GM21825 (cell line): ENCODE measurements around the gene PNKP.
A peak's percentile ranks its signal among the peaks of the same experiment; 100 is the strongest.

ENCODE experiments used
- ATAC-seq: cut with Tn5 transposase; IDR thresholded peaks from one replicate; pipeline ENCODE4 v1.9.1; 2021; ENCODE audit warnings: mild to moderate bottlenecking, moderate library complexity; ENCODE audit not compliant: unreplicated experiment

Gene PNKP

DNA sequence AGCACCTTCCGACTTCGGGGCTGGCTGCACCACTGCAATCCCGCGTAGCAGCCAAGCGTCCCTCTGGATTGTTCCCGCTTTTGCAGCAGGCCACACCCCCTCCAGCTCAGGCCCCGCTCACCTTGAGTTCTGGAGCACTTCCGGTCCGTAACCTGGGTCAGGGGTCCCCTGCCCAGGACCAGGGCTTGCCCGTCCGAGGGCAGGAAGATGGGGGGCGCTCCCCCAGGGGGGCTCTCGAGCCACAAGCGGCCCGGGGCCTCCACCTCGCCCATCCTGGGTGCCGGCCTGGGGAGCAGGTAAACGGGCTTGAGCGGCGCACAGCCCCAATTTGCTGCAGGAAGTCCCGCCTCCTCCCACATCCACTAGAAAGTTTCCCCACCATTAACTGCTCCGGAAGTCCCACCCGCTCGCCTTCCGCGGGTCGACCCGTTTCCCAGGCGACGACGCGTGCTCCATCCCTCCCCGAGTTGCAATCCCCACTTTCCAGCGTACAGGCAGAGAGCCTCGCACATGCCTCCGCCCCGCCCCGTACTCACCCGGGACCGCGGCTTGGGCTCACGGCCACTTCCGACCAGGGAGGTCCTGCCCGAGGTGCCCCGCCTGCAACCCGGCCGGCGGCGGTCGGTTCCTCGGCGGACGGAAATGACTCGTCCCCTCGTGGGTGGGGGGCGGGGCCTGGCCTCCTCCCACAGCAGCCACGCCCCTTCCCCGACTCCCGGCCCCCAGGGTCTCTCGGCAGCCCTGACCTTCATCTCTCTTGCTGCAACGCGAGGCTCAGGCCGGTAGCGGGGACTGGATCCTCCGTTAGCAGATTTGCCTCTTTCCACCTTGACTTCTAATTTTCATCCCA lies at the start of gene PNKP:
Gene PNKP, minus strand, starts transcription at position 644 of the 850 bp plus-strand sequence. Its CDS starts 372 bp downstream, at position 272.
- peak; percentile 34 for ATAC-seq

DNA sequence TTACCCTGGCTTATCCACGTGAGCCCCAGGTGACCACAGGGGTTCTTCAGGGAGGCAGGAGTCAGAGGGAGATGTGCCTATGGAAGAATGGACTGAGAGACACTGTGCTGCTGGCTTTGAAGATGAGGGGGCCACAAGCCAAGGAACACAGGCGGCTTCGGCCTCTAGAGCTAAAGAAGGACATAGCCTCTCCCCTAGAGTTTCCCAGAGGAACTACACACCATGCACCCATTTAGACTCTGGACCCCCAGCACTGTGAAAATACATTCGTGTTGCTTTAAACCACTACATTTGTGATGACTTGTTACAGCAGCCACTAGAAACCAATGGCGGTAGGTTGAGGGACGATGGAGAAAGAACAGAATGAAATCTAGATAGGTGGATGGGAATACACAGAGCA lies 47.9 kb upstream of the PNKP start:
- ATAC-seq = no peak

DNA sequence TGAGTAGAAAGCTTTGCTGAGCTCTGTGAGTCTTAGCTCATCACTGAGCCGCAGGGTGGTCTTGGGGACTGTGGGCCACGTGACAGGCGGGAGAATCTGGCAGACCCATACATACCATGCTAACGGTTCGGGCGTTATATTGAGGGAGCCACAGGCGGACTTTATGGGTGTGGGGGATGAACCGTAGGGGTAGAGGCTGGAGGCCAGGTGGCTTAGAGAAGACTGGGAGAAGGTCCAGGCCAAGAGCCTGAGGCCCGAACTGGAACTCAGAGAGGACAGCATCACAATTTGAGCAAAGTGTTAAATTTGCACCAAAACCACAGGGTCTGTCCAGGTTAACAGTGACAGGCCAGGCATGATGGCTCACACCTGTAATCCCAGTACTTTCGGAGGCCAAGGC lies 46.3 kb upstream of the PNKP start:
- no peak for ATAC-seq

DNA sequence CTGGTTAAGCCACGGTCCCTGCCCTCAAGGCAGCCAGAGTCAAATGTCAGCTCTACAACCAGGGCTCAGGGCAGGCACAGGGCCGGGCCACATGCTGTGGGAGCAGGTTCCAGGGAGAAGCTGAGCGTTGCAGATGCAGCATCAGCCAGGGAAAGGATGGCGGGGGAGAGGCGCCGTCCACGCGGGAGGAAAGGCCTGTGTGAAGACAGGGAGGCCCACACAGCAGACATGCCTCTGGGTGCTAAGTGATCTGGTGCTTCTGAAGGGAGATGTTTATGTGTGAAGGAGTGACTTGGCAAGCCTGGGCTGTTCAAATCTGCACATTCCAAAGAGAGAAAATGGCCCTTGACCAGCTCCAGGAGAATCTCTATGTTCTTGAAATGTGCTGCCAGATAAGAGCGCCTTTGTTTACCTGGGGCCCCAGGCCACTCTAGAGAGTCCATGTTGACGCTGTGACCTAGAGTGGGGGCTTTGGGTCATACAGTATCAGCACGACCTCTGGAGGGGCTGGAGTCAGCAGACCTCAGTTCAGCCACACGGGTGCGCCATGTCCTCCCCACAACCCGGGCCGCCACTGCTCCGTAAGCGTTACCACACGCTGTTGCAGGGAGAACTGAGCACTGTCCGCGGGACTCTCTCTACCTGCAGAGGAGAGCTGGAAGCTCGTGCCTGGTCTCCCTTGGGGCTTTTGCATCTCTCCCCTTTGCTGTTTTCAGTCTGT lies 45.7 kb upstream of the PNKP start:
- ATAC-seq = no peak

DNA sequence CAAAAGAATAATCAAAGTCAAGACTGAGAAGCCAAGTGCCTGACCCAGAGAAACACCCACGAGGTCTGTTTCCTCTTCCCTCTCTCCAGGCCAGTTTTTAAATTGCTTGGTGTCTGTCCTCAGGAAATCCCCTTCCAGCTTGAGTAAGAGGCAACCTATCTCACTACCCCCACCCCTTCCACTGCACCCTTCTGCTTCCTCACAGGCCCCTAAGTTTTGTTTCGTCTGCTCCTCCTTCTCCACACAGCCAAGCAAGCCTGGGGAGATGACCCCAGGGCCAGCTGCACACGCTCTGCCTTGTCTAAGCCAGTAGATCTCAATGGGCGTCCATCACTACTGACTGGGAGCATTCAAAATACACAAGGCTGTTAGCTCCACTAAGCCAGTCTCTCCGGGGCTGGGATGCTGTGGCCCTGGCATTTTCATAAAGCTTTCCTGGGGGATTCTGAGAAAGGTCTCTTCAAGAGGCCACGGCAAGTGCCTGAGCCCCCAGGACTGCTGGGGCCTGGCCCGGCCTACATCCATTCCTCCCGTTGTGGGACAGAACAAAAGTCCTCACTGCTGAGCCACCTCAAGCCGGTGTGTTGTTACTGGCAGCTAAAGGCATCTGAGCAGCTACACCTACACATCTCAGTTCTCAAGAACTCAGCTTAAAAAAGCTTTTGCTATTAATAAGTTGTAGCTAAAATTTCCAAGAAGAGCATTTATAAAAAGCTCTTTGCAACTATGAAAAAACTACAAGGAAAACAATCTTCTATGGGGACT lies 44.2 kb upstream of the PNKP start:
- ATAC-seq = peak; percentile 40

DNA sequence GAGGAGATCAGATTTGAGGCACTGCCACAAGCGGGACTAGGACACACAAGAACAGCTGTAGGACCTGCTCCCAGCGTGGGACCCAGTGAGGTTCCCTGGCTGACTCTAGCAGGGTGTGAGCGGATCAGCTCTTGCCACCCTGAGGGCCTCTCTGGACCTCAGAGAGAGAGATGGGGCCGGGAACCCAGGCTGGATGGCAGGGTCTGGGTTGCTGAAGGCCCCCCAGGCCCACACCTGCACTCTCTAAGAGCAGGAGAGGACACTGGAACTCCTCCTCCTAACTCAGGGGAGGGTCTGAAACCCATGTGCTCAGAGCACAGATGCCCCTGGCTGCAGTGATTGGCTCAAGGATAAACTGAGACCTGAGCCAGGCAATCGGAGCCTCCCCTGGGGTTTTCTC lies 42.8 kb upstream of the PNKP start:
- ATAC-seq = no peak

DNA sequence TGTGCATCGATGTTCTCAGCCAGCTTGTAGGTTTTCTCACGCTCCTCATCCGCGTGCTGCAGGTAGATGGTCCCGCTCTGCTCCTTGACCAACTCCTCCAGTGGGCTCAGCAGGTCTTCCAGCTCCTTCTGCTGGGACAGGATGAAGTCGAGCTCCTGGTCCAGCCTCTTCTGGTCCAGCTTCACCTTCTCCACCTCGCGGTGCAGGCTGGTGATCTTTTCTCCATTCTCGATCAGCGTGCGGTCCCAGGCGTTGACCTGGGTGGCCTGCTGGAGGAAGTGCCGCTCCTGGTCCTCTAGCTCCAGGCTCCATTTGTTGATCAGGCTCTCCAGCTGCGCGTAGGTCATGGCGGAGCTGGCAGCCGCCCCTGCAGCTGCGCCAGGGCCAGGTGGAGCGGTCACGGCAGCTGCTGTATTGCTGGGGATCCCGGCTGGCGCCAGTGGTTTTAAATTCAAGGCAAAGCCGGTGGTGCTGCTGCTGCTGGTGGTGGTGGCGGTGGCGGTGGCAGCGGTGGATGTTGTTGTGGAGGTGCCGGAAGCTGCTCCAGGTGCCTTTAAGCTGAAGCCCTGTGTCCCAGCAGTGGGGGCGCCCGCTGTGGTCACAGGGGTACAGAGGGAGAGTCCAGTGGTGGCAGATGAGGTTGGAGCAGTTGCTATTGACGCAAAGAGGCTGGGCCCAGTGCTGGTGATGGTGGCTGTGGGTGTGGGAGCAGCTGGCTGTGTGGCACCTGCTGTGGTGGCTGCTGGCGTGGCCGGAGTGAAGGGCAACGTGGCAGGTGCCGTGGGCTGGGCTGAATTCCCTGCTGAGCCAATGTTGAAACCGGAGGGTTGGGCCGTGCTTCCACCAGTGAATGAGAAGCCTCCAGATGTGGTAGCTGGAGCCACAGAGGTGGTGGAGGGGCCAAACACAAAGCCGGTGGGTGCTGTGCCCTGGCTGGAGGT lies 41.4 kb upstream of the PNKP start:
- no peak for ATAC-seq

DNA sequence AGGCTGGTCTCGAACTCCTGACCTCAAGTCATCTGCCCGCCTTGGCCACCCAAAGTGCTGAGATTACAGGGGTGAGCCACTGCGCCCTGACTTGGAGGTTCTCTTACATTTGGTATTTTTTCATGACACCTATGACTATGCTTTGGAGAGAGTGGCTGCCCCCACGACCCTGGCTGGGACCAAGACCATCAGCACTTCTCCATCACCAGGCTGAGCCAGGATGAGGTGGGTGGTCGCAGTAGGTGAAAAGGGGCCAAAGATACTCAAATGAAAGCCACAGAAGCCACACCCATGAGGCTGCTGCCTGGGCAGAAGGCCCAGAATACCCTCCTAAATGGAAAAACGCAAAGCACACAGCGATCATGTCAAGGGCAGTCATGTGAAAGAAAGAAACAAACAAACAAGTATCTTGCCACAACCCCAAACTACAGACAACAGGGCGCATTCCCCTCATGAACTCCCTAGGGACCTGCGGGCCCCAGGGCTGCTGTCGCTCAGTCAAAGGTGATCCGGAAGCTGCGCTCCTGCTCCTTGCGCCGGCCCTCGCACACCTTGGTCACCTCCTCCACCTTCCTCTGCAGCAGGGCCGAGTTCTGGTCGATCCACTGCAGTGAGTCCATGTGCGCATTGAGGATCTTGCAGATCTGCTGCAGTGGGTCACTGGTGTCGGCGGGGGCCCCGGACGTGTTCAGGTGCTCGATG lies 40.5 kb upstream of the PNKP start:
- ATAC-seq = no peak

DNA sequence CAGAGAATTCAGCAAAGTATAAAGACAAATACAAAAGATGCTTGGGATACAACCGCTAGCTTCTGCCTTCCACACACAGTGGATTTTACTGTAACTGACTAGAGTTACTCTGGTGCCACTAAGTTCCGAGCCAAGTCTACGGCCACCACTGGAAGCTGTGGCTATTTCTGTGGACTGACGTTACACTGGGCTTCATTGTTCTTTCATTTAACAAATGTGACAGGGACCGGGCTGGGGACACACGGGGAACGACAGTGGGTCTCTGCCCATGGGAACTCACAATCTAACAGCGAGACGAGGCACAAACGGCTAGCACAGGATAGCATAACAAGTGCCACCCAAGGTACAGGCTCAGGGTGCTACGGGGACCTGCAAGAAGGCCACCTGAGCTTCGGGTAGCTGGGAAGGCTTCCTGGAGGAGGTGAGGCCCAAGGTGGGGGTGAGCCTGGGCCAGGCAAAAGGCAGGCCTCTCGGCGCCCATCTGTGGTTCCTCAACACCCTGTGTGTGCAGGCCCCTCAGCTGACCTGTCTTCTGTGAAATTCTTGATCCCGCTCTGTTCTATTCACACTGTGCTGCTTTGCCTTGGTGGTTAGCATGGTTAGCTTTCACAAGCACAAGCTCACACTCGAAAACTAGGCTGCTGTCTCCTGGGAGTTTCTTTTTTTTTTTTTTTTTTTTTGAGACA lies 39.6 kb upstream of the PNKP start:
- no peak for ATAC-seq

DNA sequence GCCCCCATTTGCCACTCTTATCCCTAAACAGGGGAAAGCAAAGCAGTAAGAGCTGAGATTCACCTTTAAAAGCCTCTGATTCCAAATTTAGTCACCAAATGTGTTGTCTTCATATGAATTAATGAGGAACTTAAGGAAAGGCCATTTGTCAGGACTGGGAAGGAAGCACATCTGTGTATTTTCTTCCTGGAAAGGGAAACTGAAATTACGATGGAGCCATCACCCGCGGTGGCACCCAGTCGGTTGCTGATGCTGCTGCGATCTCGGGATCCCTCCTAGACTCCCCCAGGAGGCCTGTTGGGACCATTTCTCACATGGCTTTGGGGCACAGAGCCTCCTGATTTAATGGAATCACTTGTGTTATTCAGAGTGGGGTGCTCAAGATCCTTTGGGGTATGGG lies 36.8 kb upstream of the PNKP start:
- no peak for ATAC-seq

DNA sequence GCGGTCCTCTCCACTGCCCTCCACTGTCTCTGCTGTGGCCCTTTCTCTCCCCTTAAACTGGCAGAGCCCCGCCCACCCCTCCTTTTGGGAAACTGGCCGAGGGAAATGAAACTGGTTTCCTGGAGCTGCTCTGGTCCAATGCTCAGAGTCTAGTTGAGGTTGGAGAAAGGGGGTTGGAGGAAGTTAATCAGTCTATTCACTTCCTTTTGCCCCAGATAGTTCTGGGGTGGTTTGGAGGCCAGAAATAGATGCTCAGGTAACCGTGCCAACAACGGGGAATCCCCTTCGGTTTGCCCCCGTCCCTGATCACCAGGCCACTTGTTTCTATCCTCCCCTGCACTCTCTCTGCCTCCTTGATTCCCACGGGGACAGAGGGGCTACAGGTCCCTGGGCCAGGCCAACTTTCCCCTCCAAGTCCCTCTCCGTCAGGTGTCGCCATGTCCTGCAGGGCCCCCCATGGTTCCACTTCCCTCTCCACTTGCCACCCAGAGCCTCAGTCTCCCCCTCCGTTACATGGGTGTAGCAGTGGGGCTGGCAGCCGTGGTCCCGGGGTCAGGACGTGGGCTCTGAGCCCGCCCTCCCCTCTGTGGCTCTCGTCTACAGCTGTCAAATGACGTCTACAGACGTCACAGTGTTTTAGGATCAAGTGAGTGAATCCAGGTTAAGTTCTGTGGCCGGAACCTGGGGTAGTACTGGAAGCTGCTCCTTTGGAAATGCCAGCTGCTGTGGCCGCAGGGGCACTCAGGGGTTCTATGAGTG lies 29.7 kb upstream of the PNKP start, which contains the start of gene IL4I1:
Gene IL4I1, minus strand, starts transcription at position 25 of the 759 bp plus-strand sequence. CDS start 727 bp downstream, outside the sequence.
- peak; percentile 43 for ATAC-seq

DNA sequence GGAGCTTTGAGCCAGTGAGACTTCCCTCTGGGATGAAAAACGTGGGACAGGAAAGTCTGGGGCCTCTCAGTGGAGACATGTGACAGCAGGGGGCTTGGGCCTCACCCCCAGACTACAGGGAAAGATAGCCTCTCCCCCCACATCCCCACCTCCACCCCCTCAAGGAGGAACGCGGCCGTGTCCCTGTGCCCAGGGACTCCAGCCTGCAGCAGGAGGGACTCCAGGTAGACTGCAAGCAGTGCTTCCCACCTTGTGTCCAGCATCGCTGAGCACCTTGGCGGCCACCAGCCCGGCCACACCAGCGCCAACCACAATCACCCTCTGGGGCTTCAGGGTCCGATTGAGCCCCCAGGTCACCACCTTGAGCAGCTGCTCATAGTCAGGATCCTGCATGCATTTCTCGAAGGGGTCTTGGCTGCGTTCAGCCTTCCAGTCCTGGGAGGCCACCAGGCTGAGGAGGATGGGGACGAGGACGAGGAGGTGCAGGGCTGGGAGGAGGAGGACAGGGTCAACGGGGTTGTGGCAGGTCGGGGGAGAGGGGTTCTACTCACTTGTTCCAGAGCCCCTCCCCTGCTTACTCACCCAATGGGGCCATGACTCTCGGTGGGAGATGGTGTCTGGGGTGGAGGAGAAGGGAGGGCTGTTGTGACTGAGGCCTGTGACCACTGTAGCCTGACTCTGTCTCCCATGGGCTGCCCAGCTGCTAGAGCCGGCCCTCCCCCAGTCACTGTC lies 28.4 kb upstream of the PNKP start:
- ATAC-seq = no peak

DNA sequence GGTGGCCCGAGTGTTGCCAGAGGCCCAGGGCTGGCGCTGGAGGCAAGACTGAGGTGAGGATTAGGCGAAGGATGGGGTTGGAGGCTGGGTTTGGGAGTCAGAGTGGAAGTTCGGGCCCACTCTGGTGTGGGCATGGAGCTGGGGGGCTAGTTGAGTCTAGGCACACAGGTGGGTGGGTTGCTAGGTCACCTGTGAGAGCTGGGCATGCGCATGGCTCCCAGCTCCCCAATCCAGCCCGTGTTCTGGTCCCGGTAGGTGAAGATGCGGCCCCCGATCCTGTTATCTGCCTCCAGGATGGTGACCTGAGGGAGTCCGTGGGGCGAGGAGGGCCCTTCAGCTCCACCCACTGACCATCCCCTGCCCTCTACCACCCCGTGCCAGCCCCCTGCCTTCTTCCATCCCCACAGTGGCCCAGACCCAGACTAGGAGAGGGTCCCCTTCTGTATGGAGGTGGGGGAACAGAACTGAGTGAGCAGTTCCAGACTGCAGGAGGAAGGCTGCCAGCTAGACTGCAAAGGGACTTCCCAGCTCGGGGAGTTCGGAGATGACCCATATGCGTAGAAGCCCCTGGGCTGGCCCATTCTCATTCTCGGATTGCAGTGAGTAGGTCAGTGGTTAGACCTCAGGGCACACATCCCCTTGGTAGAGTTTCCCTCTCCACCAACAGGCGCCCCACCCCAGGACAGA lies 27.6 kb upstream of the PNKP start:
- no peak for ATAC-seq

DNA sequence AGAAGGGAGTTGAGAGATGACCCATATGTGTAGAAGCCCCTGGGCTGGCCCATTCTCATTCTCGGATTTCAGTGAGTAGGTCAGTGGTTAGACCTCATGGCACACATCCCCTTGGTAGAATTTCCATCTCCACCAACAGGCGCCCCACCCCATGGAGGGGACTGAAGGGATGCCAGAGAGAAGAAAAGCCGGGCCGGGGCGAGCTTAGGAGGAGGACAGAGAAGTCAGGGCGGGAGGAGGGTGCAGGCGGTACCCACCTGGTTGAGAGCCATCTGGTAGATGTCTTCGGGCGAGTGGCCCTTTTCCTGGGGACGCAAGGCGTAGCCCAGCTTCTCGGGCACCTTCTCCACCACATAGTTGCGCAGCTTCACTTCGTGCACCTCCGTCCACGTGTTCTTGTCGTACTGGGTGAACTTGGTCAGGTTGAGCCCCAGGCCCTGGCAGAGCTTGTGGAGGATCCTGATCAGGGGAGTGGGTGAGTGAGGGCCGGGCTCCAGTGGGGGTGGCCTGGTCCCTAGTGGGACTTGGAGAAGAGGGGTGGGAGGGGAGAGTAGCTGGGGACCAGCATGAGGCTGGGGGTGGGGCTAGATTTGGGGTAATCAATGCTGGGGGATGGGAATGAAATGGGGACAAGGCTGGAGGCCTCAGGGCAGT lies 26.8 kb upstream of the PNKP start:
- no peak for ATAC-seq

DNA sequence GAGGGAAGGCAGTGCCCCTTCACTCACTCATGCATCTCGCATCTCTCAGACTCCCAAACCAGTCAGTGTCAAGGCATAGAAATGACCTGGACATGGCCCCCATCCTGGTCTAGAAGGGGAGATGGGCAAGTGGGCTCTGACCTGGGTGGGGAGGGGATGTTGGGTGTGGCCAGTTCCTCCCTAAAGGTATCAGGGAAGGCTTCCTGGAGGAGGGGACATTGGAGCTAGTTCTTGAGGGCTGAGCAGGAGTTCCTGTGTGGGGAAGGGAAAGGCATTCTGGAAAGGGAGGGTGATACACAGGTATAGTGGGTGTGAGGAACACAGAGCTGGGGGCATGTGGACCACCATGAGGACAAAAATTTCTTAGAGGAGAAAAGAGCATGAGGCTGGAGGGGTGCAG lies 25.3 kb upstream of the PNKP start:
- ATAC-seq = no peak

DNA sequence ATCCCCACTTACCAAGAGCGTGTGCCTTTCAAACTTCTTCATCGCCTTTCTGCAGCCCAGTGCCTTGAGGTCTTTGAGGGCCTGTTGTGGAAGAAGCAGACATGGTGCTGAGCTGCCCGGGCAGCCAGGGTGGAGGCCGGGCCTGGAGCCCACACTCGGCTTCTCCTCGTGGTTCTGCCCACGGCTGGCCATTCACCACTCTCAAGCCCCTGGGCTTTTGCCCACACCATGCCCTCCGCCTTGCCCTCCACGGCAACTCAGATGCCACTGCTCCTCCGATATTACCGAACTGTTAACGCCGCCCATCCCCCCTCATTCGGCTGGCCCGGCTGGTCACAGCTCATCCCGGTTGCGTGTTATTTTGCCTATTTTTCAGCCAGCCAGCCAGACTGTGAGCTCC lies 24.0 kb upstream of the PNKP start:
- no peak for ATAC-seq
